Measurements from ENCODE around the gene DDX3X. TPM values are rescaled to one million over a fixed set of nuclear protein-coding genes. Genes with fewer than 3 reads are reported as not detected.

Gene DDX3X
- total and polyA plus RNA-seq, 2 of the 4 experiments (the other 2 are of a cell fraction) = 64.8 to 229 TPM

DNA sequence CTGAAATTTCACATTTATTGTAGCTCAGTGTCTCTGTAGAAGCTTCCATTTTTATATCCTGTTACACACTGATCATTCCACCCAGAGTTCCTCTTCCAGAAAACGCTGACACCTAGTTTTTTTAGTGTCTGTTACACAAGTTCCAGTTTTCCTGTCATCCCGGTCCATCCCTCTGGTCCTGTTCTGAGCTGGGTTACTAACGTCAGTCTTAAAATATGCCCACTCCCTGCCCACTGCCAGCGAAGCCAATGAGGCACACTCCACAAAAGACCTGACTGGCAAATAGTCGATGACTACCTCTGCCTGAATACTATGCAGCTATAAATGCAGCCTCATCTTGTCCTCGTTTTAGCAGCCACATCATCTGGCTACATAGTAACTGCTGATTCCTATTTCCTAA is 30.9 kb upstream of the DDX3X start:
- Histone ChIP-seq H3K56ac (ENCODE audit: extremely low read depth, insufficient read depth, low read length) (no peak overlapping the region), H3K79me1 (ENCODE audit: low read depth in 1 of 2, low read length in 2 of 2) (no peaks in the 10 kb centered on the region), H3K23ac (ENCODE audit: low read depth, low read length) (no peak overlapping the region), H3K18ac (ENCODE audit: low read depth, low read length) (no peak overlapping the region), H3K9ac (ENCODE audit: low read depth, low read length) (no peak overlapping the region), H3K14ac (replicated peaks; ENCODE audit: low read depth, low read length) (no peak overlapping the region), H2AK5ac (ENCODE audit: low read depth, low read length) (no peak overlapping the region), H3K4me1 (ENCODE audit: control insufficient read depth, insufficient read depth, low read length) (peaks cover 10% of the 10 kb centered on the region), H2BK120ac (ENCODE audit: low read depth, low read length) (no peak overlapping the region), H3K36me3 (ENCODE audit: control insufficient read depth, insufficient read depth, low read length) (no peaks in the 10 kb centered on the region), H2BK5ac (ENCODE audit: low read depth, low read length, poor library complexity, severe bottlenecking) (no peak overlapping the region), H3K4me3 (ENCODE audit: insufficient read depth, low read depth, low read length) (no peak overlapping the region), H3K4ac (ENCODE audit: low read depth, low read length) (no peak overlapping the region), H4K8ac (ENCODE audit: low read depth in 2 of 2, low read length in 2 of 2) (no peak overlapping the region), H3K4me2 (ENCODE audit: low read depth, low read length) (no peak overlapping the region), H2BK15ac (ENCODE audit: low read depth, low read length) (no peak overlapping the region), H3K27me3 (ENCODE audit: control insufficient read depth, insufficient read depth, low read length) (peaks cover 6% of the 10 kb centered on the region; the same call in 1 of the 2 replicates), H2AFZ (replicated peaks; ENCODE audit: low read length, poor library complexity) (no peak overlapping the region), H3K9me3 (ENCODE audit: control insufficient read depth, insufficient read depth, low read length) (no peaks in the 10 kb centered on the region), H3K9me1 (ENCODE audit: insufficient read depth, low read length) (no peaks in the 10 kb centered on the region), H3K27ac (ENCODE audit: insufficient read depth, low read length) (no peak overlapping the region), H2AK9ac (replicated peaks; ENCODE audit: low read depth, low read length, poor library complexity) (no peak overlapping the region), H4K5ac (ENCODE audit: low read depth, low read length) (no peak overlapping the region), H4K91ac (ENCODE audit: insufficient read depth, low read depth, low read length) (no peak overlapping the region), H4K20me1 (ENCODE audit: insufficient read depth, low read length) (no peaks in the 10 kb centered on the region), H2BK20ac (ENCODE audit: low read depth, low read length) (no peak overlapping the region)
- no peak for DNase-seq
- 71% methylated on average over 5 of the region's 6 CpGs; no CpG with 5 or more reads in 1 of the 2 experiments for WGBS, 2 experiments (ENCODE audit: extremely low coverage in 2 of 2, insufficient read length in 1 of 2)
- TF ChIP-seq MAFK (IDR thresholded peaks at IDR 0.05; ENCODE audit: low read depth, low read length) (peak; percentile 91), CHD1 (IDR thresholded peaks at IDR 0.05; ENCODE audit: low read depth, low read length) (no peak)
- dilution Hi-C loops (cut with HindIII; ENCODE audit: low sequenced_read_pairs, unreplicated experiment) (no loop called here), intact Hi-C loops (cut with micrococcal nuclease) (no loop called here), in situ Hi-C loops (cut with MboI; ENCODE audit: low sequenced_read_pairs) (no loop called here)
- ChIA-PET POLR2A (ENCODE audit: unreplicated experiment) (no interaction called here), CTCF (no interaction called here)
- no TSS peak for BruUV-seq (replicated peaks)
- ATAC-seq (ENCODE audit: low read depth) = no peak

Measured in IMR-90 (cell line).